HG02970 (cell line): ENCODE data around the gene PDZRN4.
"Not testable (repeated sequence)": the region's sequence is repeated elsewhere in the genome, so short reads cannot be mapped to it uniquely, and the experiment has no call there.

ENCODE experiments used
- ATAC-seq: cut with Tn5 transposase; IDR thresholded peaks from one replicate; pipeline ENCODE4 v1.9.1; 2021; ENCODE audit warnings: mild to moderate bottlenecking, moderate library complexity, moderate number of reproducible peaks; ENCODE audit not compliant: unreplicated experiment, low FRiP score

The PDZRN4 gene

GRCh38 chr12:41606468-41607445 is 418.6 kb downstream of the PDZRN4 start:
- no peak for ATAC-seq

- no peak for ATAC-seq
Observed at GRCh38 chr12:41612892-41613557, 424.9 kb downstream of the PDZRN4 start.

GRCh38 chr12:41615174-41615573 is 427.1 kb downstream of the PDZRN4 start:
- not testable (repeated sequence) for ATAC-seq

GRCh38 chr12:41619705-41620104 is 431.6 kb downstream of the PDZRN4 start:
- ATAC-seq = no peak

GRCh38 chr12:41621291-41621690 is 433.2 kb downstream of the PDZRN4 start:
- ATAC-seq = no peak
